Activated T-cell treated with anti-CD3 and anti-CD28 coated beads, Interleukin-2, amount 50 U/mL, for 1 hour (primary cell): Measurements from ENCODE around the gene GADL1.

Source experiments
- DNase-seq: peaks from one replicate; pipeline ENCODE4 v3.0.0-alpha.2; 2020

The GADL1 gene

GRCh38 chr3:30805695-30806094 lies 88.8 kb downstream of the GADL1 start:
- DNase-seq = no peak

GRCh38 chr3:30804984-30805383 lies 89.5 kb downstream of the GADL1 start:
- no peak for DNase-seq

- no peak for DNase-seq
Measured at GRCh38 chr3:30795176-30795575, 99.3 kb downstream of the GADL1 start.

GRCh38 chr3:30793740-30794139 lies 100.7 kb downstream of the GADL1 start:
- DNase-seq = no peak

GRCh38 chr3:30790150-30790549 lies 104.3 kb downstream of the GADL1 start:
- no peak for DNase-seq

- no peak for DNase-seq
Measured at GRCh38 chr3:30786365-30786764, 108.1 kb downstream of the GADL1 start.

GRCh38 chr3:30779686-30780287 lies 114.7 kb downstream of the GADL1 start:
- no peak for DNase-seq

- DNase-seq = no peak
Measured at GRCh38 chr3:30778933-30779332, 115.5 kb downstream of the GADL1 start.

- DNase-seq = no peak
Measured at GRCh38 chr3:30777426-30778113, 116.9 kb downstream of the GADL1 start.

- no peak for DNase-seq
Measured at GRCh38 chr3:30776186-30776815, 118.2 kb downstream of the GADL1 start.

GRCh38 chr3:30775040-30775439 lies 119.4 kb downstream of the GADL1 start:
- DNase-seq = no peak

- no peak for DNase-seq
Measured at GRCh38 chr3:30774062-30774461, 120.4 kb downstream of the GADL1 start.

- DNase-seq = no peak
Measured at GRCh38 chr3:30770387-30770786, 124.1 kb downstream of the GADL1 start.

GRCh38 chr3:30768703-30769550 lies 125.5 kb downstream of the GADL1 start:
- DNase-seq = peak; percentile 70

- DNase-seq = no peak
Measured at GRCh38 chr3:30768046-30768445, 126.4 kb downstream of the GADL1 start.

GRCh38 chr3:30766522-30766921 lies 127.9 kb downstream of the GADL1 start:
- no peak for DNase-seq

GRCh38 chr3:30764891-30765290 lies 129.6 kb downstream of the GADL1 start:
- DNase-seq = no peak

- DNase-seq = no peak
Measured at GRCh38 chr3:30764281-30764680, 130.2 kb downstream of the GADL1 start.

GRCh38 chr3:30761374-30761773 lies 133.1 kb downstream of the GADL1 start:
- no peak for DNase-seq

GRCh38 chr3:30760737-30761136 lies 133.7 kb downstream of the GADL1 start:
- no peak for DNase-seq

GRCh38 chr3:30760040-30760695 lies 134.3 kb downstream of the GADL1 start:
- DNase-seq = no peak

- no peak for DNase-seq
Measured at GRCh38 chr3:30756218-30756617, 138.2 kb downstream of the GADL1 start.

- no peak for DNase-seq
Measured at GRCh38 chr3:30754426-30754825, 140.0 kb downstream of the GADL1 start.
